NCI-H82 (cell line): Measurements from ENCODE around the gene EPB41L5.
"Not testable (repeated sequence)": the region's sequence is repeated elsewhere in the genome, so short reads cannot be mapped to it uniquely, and the experiment has no call there.

ENCODE experiments used
- DNase-seq: peaks from one replicate; lab custom pipeline; 2025; lab: John Stamatoyannopoulos, UW

The EPB41L5 gene

GRCh38 chr2:120141300-120142069, 128.6 kb downstream of the EPB41L5 start:
- no peak for DNase-seq

DNA sequence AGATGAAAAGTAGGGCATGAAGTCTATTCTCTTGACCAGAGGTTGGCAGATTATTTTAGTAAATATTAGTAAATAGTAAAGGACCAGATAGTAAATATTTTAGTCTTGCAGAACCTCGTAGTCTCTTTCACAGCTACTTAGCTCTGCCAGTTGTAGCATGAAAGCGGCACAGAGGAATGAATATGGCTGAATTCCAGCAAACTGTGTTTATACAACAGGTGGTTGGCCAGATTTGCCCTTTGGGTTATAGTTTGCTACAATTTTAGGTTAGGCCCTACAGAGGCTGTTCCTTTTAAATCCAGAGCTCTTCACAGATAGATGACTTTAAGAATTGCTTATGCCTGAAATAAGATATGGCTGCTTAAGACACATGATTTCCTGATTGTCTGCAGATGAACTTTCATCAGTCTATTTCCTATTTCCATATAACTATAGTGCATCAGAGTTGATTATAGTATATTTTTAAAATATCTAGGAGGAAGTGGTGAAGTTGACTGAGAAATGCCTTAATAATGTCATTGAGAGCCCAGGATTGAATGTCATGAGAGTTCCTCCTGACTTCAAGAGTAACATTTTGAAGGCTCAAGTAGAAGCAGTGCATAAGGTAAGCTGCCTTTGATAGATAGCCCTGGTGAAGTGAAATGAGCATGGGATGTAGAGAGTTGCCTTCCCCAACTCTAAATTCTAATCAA, 129.8 kb downstream of the EPB41L5 start:
- no peak for DNase-seq

- no peak for DNase-seq
Observed at GRCh38 chr2:120148229-120148628, 135.4 kb downstream of the EPB41L5 start.

DNA sequence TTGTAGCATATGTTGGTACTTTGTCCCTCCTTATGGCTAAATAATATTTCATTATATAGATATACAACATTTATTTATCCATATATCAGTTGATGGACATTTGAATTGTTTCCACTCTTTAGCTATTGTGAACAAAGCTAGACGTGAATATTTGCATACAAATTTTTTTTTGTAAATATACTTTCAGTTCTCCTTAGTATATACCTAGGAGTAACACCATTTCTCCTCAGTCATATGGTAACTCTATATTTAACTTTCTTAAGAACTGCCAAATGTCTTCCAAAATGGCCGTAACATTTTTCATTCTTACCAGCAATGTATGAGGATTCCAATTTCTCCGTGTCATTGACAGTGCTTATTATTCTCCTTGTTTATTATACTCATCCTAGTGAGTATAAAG, 135.8 kb downstream of the EPB41L5 start:
- DNase-seq, result no peak

GRCh38 chr2:120149406-120149805, 136.5 kb downstream of the EPB41L5 start:
- DNase-seq, result no peak

DNA sequence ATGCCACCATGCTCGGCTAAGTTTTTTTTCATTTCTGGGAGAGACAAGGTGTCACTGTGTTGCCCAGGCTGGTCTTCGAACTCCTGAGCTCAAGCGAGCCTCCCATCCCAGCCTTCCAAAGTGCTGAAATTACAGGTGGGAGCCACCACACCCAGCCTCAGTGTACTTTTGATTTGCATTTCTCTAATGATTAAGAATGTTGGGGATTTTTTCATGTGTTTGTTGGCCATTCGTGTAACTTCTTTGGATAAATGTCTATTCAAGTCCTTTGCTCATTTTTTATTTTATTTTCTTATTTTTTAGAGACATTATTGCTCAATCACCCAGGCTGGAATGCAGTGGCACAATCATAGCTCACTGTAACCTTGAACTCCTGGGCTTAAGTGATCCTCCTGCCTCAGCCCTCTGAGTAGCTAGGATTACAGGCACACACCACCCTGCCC, 137.2 kb downstream of the EPB41L5 start:
- DNase-seq, result no peak

DNA sequence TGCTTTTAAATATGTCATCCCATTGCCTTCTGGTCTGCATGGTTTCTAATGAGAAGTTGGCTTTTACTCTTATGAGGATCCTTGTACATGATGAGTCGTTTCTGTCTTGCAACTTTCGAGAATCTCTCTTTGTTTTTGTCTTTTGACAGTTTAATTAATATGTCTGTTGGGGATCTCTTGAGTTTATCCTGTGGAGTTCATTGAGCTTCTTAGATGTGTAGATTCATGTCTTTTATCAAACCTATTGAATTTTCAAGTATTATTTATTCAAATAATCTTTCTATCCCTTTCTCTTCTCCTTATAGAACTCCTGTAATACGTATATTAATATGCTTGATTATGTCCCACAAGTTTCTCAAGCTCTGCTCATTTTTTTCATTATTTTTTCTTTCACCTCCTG, 142.4 kb downstream of the EPB41L5 start:
- no peak for DNase-seq

- not testable (repeated sequence) for DNase-seq
Observed at GRCh38 chr2:120158658-120159057, 145.8 kb downstream of the EPB41L5 start.

- no peak for DNase-seq
Observed at GRCh38 chr2:120161190-120161589, 148.3 kb downstream of the EPB41L5 start.

DNA sequence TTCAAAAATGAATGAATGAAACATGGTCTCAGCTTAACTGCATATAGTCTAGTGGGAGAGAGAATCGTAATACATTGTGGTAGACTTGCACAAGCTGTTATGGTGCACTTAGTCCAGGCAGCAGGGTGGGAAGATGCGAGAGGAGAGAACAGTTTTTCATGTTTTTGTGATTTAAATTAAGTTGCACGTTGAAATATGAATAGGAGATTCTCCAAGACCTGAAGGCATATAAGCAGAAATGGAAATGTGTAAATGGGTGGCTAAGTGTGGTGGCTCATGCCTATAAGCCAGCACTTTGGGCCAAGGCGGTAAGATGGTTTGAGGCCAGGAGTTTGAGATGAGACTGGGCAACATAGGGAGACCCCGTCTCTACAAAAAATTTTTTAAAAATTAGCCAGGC, 149.8 kb downstream of the EPB41L5 start:
- no peak for DNase-seq

GRCh38 chr2:120167272-120167671, 154.4 kb downstream of the EPB41L5 start:
- no peak for DNase-seq

DNA sequence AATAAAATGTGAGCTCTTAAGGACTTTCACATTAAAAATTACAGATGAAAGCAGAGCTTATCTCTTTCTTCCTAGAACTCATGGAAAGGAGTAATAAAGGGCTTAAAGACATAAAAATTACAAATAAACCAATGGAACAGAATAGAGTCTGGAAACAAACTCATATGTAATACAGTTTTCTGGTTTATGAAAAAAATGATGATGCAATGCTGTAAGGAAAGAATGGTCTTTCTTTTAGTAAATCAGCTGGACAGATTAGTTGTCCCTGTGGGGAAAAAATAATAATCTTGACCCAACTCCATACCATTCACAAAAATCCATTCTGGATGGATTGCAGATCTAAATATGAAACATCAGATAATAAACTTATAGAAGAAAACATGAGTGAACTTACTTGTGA, 156.1 kb downstream of the EPB41L5 start:
- no peak for DNase-seq

- peak; percentile 77 for DNase-seq
Observed at GRCh38 chr2:120174963-120175581, 162.2 kb downstream of the EPB41L5 start.

DNA sequence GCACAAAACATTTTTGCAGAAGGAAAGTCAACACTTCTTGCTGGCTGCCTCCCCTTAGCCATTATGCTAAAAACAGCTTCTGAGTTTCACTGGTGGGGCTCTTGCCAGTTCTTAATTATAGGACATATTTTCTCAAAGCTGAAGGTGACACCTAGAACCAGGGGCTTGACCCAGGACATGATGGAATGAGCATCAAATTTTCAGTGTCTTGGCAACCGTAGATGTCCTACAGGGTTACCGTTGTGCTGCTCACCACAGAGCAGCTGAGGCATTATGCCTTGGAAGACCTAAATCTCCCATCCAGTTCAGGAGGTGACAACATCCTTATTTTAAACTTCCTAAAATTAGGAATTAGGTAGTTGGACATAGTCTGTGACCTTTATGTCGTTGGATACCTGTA, 163.6 kb downstream of the EPB41L5 start:
- no peak for DNase-seq

GRCh38 chr2:120177001-120177621, 164.2 kb downstream of the EPB41L5 start:
- DNase-seq, result no peak

DNA sequence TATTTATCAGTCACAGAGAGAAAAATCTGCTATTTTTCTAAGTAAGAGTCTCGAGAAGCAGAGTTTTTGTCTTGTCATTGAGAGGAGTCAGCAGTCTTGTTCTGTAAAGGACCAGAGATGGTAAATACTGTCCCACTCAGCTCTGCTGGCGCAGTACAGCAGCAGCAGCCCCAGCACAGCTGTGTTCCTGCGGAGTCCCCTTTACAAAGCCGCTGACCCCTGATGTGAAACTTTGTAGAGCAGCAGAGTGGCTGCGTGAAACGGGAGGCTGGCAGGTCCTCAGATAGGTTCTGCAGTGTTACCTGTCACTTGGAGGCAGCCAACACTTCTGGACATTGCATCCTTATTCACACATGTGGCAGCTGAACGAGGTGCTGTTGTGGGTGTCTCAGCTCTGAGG, 165.1 kb downstream of the EPB41L5 start:
- no peak for DNase-seq

DNA sequence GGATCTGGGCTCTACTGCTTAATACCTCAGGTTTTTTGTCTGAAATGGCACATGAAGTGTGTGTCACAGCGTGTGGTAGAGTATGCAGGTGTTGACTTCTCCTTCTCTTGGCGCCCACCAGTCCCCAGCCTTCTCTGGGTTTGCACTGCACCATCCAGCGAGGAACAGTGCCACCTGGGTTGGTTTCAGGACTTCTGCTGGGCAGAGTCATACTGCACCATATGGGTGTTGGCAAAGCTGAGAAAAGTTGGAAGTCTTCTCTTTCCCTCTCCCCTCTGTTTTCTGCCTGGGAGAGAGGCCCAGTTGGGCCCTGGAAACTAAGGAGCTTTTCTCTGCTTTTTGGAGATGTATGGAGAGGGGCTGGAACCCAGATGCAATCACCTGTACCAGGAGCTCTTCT, 166.5 kb downstream of the EPB41L5 start:
- DNase-seq, result no peak

DNA sequence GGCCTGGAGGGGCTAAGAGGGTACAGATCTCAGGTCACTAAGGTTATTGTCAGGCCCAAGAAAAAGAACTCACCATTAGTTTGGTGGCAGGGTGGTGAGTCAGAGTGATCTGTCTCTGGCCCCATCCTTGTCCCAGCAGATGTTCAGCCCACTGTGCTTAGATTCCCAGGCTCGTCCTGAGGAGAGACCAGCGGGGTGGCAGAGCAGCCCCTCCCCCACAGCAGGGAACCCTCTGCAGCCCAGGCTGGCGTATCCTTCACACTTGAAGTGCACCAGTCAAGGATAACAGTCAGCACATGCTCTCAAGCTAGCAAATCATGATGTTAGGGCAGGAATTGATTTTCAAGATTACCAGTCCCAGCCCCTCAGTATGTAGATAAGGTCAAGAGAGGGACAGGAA, 167.2 kb downstream of the EPB41L5 start:
- no peak for DNase-seq

DNA sequence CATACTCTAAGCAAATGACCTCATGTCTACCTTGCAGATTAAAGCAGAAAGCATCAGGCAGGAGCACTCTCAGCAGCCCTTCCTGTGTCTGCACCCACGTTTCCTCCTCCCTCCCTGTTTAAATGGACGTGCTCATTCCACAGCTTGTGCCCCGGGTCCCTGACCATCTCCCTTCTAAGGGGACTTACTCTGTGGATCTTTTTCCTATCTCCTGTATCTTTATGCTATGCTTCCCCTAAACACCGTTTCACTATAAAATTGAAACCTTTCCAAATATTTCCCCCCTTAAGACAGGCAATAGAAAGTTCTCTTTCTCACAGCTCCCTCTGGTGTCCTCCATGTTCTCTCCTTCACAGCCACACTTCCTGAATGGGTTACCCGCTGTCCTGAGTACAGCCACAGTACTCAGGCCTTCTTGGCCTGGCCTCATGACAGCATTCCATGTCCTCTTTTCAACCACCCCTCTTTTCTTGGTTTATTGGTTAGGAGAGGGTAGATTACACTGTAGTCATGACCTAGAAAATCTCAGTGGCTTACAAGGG, 169.2 kb downstream of the EPB41L5 start:
- no peak for DNase-seq

GRCh38 chr2:120189189-120189588, 176.3 kb downstream of the EPB41L5 start:
- no peak for DNase-seq

DNA sequence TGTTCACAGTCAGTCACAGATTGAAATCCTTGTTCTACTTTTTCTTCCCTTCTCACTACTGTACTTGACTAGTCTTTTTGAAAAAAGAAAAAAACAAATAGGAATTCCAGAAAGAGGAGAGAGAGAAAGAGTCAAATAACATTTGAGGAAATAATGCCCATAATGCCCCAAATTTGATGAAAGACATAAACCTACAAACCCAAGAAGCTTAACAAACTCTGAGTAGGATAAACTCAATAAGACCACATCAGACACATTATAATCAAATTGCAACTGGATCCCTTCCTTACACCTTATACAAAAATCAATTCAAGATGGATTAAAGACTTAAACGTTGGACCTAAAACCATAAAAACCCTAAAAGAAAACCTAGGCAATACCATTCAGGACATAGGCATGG, 179.4 kb downstream of the EPB41L5 start:
- DNase-seq, result no peak

- peak; percentile 89 for DNase-seq
Observed at GRCh38 chr2:120195553-120195952, 182.7 kb downstream of the EPB41L5 start.
